HG03135 (cell line): ENCODE results near the gene NUMA1.

ENCODE experiments used
- ATAC-seq: cut with Tn5 transposase; IDR thresholded peaks from one replicate; pipeline ENCODE4 v1.9.1; 2021; ENCODE audit warnings: mild to moderate bottlenecking, moderate library complexity; ENCODE audit not compliant: unreplicated experiment

Gene NUMA1

DNA sequence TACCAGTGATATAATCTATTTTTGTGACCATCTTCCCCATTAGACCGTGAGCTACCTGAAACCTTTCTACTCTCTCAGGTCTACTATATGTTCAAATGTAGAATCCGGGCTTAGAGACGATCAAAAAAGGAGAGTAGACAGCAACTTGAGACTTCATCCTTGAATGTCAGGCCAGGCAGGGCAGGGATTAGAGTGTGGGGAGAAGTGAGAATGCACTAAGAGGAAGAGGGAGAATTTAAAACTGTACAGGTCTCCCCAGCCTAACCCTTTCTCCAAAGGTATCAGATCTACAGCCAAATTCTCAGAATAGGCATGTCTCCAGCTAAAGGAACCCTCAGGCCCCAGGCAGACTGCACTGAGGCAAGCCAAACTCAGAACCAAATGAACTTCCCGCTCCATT lies 21.8 kb upstream of the NUMA1 start:
- no peak for ATAC-seq

DNA sequence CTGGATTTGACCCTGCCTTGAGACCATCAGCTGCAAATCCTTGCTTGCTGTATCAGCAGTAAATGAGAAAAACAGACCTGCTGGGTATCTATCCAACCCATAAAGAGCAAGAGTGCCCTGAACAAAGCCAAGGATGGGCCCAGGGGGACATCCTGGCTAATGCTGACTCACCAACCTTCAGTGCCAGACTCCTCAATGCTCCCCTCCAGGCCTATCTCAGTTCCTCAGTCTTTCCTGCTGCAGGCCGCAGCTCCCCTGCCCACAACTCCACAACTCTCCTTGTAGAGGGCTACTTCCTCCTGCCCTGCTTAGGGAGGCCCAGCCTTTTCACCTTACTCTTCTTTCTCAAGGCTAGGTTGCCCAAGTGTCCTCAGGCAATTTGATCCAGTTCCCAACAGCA lies 20.1 kb upstream of the NUMA1 start:
- ATAC-seq, result no peak

DNA sequence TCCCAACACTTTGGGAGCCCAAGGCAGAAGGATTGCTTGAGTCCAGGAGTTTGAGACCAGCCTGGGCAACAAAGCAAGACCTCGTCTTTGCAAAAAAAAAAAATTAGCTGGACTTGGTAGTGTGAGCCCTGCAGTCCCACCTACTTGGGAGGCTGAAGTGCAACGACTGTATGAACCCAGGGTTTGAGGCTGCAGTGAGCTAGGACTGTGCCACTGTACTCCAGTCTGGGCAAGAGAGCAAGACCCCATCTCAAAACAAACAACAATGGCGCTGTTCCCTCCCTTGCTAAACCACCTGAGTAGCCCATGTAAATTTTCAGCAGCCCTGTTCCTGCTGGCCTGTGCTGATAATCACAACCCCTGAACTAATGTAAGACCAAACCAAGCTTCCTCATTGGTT lies 19.7 kb upstream of the NUMA1 start:
- no peak for ATAC-seq

DNA sequence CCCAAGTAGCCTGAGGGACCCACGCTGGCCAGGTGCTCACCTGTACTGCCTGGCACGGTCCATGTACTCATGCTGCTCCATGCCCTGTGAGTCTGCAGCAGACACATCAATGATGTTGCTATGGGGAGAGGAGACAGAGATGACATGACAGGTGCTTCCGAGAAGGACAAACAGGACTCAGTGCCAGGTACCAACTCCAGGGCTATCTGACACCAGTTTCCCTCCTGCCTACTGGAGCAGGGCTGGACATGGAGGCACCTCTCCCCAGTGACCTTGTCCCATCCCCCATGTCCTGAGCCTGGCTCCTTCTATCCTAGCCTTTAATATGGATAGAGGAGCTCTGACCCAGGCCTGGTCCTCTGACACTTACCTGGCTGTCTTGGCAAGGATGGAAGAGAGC lies 18.4 kb upstream of the NUMA1 start:
- no peak for ATAC-seq

DNA sequence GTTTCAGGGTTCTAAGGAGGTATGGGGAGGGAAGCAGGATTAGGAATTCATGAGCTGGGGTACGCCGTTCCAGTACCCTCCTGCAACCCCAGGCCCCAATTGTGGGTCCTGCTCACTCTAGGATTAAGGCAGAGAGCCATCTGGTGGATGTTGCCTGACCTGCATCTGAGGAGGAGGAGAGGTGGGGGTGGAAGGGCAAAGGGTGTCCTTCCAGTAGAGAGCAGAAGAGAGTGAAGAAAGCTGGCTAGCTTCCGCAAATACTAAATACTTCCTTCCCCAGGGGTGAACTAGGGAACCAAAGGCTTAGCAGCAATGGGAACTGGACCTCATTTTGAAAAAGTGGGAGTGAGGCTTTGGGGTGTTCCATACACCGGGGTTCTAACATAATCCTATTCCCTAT lies 10.9 kb upstream of the NUMA1 start:
- no peak for ATAC-seq

DNA sequence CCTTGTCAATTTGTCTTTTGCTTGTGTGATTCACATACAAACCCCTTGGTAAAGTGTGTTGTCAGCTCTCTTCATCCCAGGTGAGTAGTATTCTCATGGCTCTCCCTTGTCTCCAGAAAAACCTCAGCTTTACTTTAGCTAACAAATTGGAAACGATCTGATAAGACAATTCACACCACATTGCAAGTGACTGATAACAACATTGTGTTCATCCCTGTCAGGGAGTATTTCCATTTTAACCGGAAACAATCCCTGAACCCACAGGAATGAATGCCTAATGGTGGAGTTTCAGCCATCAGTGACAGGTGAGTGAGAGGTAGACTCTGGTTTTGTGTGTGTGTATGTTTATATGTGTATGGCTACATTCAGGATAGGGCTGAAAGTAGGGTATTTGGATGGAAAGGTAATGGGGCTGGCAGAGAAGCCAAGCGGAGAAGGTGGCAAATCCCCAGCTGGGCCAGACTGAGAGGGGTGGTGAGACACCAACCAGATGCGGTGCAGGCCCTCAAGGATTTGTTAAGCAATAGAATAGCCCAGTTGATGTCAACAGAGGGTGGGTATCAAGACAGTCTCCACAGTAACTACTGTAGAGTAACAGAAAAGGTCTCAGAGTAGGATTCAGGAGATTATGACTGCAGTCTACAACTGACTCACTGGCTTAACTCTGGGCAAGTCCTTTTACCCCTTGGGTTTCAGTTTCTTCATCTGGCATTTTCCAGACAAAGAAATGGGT lies 7.9 kb upstream of the NUMA1 start:
- no peak for ATAC-seq

DNA sequence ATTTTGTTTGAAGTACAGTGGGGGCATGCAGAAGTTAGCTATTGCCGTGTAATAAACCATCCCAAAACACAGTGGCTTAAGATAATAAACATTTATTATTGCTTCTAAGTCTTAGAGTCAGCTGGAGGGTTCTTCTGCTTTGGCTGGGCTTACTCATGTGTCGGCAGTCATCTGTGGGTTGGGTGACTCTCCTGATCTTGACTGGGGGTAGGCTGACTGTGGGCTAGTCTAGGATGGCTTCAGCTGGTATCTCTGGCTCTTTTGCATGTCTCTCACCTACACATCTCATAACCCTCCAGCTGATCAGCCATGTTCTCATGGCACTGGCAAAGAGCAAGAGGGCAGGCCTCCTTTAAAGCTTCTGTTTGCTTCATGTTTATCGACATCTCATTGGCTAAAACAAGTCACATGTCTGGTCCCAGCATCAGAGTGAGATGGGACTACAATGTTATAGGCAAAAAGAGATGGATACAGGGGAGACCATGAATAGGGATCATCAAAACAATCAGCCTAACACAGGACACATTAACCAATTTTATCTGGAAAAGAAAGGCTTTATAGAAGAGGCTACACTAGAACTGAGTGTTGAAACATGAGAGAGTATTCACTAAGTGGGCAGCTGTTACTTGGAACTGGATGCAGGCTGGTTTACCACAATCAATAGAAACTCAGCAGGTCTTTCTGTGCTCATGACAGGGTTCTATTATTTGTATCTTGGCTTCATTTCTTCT lies 5.4 kb upstream of the NUMA1 start:
- no peak for ATAC-seq

DNA sequence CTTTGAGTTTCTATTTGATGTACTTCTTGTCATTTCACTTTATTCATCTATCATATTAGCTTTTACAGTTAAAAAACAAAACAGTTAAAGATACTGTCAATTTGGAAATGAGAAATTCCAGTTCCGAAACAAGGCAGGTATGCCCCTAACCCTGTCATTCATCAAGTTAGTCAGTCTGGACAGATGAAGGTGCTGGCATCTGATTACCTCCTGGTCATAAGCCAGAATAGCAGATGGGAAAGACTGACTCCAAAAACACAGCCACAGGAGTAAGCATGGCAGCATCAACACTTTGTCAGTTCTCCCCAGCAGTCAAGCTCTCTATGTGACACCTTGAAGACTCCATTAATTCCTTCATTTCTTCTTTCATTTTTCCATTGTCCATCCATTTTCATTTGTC lies 4.6 kb upstream of the NUMA1 start:
- ATAC-seq, result no peak

DNA sequence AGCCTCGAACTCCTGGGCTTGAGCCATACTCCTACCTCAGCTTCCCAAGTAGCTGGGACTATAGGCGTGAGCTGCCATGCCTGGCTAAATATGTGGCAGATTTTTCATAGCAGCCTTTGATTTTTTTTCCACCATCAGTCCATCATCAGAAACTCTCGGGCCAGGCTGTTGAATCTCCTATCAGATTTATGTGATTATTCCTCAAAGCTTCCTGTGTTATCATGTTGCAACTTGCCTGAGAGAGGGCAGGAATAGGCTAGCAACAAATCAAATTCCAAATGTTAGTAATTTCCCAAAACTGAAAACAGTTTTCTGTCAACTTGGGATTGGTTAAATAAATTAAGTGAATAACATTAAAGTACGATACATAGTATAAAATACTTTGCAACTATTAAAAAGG lies 3.7 kb upstream of the NUMA1 start:
- no peak for ATAC-seq

DNA sequence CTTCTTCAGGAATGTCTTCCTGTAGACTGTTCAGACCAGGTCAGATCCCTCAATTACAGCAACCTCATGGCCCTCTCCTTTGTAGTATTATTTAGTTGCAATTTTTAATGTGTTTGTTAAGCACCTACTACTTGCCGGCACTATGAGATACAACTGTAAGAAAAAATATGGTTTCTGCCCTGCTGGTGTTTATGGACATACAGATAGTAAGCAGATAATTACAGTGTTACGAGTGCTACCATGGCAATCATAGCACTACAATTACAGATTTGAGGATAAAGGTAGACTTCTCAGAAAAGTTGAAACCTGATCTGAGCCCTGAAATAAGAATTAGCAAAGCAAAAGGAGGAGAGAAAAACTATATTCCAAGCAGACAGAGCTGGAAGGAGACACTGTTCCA lies 3.1 kb upstream of the NUMA1 start:
- ATAC-seq, result no peak

DNA sequence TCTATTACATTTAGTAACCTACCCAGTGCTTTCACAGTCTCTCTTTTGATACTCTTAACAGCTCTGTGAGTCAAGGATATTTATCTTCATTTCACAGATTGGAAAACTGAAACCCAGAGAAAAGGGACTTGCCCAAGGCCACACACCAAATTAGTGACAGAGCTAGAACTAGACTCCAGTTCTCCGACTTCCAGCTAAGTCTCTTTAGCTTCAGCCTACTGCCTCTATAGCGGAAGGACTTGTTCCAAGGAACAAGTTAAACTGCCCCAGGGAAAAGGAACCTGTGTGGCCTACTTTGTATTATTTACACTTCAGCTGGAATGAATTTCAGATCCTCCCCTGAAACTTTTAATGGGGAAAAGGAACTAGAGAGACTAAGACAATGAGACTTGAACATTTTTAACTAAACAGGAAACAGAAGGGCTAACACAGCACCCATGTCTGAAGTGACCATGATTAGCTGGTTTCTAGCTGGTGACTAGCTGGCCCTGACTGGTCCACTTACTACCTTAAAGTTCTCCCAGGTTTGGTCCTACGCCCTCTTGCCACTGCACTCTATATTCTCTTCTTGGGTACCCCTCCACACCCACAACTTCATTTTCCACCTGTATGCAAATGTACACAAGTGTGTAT lies 1.6 kb upstream of the NUMA1 start:
- ATAC-seq, result no peak

DNA sequence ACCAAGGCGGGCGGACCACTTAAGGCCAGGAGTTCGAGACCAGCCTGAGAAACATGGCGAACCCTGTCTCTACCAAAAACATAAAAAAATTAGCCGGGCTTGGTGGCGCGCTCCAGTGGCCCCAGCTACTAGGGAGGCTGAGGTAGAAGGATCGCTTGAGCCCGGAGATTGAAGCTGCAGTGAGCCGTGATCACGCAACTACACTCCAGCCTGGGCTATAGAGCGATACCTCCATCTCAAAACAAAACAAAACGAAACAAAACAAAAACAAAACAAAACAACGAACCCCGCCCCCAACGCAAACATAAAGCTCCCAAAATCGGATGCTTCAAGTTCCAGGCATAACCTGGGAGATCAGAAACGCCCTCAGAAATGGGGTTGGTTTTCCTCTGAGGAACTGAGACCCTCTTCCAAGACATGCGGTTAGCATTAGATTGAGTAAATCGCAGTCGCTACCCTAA lies 872 bp upstream of the NUMA1 start:
- ATAC-seq, result no peak

DNA sequence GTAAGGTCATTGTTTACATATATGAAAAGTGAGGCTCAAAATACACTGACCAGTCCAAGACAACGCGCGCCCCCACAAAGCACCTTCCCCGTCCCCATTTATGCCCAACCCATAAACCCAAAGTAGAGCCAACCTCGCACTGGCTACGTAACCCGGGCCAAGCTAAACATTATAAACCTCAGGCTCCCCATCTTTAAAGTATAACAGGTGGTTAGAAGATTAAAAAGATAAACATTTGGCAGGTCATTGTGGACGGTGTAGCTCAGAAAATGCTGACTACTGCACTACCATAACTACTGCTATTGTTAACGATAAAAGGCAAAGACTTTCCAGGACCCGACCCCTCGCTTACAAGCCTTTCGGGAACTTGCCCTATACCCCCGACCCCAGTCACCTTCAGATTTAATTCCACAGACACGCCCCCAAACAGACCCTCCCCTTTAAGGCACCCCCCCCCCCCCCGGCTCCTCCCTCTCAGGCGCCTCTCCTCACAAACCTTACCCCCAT lies 470 bp downstream of the NUMA1 start:
- ATAC-seq, result no peak

DNA sequence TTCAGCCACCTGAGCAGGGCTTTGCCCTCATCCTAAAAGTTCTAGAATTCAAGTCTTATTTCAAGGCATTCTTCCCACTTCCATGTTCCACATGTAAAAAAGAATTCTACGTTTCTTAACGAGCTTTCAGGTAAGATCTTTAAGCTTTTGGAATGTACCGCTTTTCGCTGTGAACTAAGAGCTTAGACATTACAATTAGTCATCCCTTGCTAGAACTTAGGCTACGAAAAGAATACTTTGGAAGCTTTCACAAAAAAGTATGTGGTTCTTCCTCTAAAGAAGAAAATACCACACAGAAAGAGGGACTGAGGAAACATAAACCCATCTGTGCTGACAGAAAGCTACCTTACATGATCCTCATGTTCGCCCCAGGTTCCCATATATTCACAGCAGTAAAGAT lies 1.9 kb downstream of the NUMA1 start:
- no peak for ATAC-seq

DNA sequence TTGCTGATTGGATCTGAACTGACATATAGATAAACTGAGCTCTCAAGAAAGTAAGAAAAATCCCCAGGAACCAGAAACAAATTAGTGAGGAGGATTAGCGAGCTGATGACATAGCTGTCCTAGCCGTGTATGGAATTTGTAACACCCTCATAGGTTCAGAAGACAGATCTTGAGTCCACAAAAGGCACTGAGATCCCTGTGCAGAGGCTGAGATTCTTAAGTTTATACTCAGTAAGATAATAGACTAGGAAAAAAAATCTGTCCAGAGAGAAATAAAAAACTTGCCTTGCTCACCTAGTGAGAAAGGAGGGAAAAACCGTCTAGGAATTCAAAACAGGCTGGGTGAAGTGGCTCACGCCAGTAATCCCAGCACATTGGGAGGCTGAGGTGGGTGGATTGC lies 4.6 kb downstream of the NUMA1 start:
- no peak for ATAC-seq

DNA sequence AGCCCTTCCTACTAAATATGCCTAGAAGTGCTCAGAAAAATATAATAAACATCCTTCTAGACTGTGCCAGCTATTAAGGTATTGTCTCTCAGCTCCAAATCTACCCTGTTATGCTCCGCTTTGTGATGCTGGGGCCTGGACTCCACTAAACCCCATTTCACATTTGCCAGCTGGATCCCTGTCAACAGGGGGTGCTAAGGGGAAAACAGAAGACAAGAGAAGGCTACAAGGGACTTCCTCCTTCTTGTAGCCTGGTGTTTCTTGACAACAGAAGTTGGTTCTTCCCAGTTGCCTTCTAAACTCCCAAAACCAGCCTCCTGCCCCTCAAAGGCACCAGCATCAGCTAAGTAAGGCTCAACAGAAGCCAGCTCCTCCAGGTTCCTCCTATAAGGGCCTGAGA lies 5.2 kb downstream of the NUMA1 start:
- ATAC-seq, result no peak

DNA sequence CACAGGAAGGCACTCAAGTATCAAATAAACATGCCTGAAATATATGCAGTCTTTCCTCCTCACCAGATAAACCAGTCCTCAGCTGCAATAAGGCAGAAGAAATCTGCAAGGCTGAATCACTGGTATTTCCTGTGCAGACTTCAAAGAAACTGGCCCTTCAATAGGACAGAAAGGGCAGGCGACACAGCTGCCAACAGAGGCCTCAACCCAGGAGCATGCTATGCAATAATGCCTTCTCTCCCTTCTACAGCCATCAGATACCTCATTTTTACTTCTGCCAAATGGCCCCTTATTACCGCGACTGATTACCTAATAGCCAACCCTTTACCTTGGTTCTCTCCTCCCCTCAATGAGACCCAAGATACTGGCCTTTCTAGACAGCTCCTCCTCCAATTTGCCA lies 8.0 kb downstream of the NUMA1 start:
- no peak for ATAC-seq

DNA sequence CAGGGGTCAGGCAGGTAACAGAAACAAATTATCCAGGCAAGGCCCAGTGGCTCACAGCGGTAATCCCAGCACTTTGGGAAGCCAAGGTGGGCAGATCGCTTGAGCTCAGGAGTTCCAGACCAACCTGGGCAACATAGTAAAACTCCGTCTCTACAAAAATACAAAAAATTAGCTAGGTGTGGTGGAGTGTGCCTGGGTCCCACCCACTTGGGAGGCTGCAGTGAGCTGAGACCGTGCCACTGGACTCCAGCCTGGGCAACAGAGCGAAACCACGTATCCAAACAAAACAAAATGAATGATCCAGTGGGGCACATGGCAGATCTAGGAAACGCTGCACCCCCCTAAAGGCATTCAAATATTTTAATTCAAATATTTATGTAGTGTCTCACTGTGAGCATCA lies 9.9 kb downstream of the NUMA1 start:
- ATAC-seq, result no peak

DNA sequence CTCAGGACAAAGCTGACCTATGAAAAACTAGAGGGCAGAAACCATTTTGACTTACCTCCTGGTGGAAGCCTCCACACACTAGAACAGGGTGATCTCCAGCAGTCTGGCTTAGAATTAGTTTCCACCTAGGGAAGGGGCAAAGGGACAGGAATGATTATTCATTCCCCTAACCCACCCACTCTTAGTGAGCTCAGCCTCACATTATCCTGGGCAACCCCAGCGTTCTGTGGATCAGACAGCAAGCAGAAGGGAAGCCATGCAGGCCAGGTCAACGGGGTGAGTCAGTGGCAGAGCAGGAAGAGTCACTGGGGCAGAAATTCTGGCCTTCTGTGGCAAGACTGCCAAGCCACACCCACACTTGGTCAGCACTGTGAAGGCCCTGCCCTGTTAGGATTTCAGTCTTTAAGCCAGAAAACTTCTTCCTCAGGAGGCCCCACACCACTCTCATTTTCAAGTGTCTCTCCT lies 10.5 kb downstream of the NUMA1 start:
- ATAC-seq, result no peak

DNA sequence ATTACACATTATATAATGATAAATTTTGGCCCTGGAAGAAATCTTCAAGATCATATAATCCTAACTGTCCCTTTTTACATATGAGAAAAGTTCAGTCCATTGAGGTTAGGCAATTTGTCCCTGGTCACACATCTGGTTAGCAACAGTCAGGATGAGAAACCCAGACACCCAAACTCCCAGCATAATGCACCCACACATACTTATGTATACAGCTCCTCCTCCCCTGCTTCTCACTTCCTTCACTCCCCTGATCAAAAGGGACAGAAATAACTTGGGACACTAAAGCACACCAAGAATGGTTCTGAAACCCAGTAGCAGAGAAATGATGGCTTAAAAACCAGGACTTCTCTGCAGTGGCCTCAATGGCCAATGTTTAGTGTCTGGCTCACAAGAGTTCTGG lies 11.1 kb downstream of the NUMA1 start:
- no peak for ATAC-seq

DNA sequence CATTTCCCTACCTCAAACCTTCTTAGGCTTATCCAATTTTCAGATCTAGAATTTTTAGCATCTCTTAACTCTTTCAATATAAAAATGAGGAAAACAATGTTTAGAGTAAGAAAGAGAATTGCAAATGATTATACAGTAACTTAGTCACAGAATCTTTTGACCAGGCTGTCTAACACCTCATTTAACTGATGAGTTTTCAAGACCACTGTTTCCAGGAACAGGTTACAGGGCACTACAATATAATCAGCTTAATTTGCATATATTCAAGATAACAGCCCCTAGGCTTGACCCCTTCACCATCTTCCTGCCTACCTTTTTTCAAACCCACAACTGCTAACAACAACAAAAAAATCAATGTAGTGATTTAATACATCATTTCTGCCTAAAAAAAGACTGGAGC lies 12.7 kb downstream of the NUMA1 start:
- ATAC-seq, result no peak

DNA sequence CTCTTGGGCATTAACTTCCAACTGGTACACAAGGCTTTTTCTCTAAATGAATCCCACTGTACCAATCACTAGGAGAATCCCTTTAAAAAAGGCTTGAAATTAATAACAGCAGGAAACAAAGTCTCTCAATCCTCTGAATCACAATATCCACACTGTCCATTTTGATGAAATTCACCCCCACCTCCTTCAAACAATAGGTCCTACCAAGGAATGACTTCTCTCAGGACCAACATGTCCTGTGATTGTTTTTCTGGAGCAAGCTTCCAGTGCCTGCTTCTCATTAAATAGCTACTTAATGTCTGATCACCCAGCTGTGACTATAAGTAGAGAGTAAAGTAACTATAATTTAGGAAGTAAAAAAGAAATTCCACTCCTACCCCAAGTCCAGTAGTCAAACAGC lies 13.1 kb downstream of the NUMA1 start:
- ATAC-seq, result no peak
